Osteocyte (in vitro differentiated cells): ENCODE results near the gene UBE2D3. TPM values are rescaled to one million over a fixed set of nuclear protein-coding genes. Genes with fewer than 3 reads are reported as not detected.

ENCODE experiments used
- DNase-seq: peaks from one replicate; pipeline ENCODE4 v3.0.0; 2021; ENCODE audit warnings: mixed read lengths; ENCODE audit not compliant: unreplicated experiment; ENCODE audit errors: extremely low spot score
- H3K27ac Mint-ChIP-seq: one replicate; pipeline ENCODE4 v1.8.0; 2021; ENCODE audit warnings: mild to moderate bottlenecking, mixed read lengths; ENCODE audit not compliant: unreplicated experiment
- H3K27me3 Mint-ChIP-seq: one replicate; pipeline ENCODE4 v1.8.0; 2021; ENCODE audit warnings: mixed read lengths; ENCODE audit not compliant: unreplicated experiment
- H3K36me3 Mint-ChIP-seq: one replicate; pipeline ENCODE4 v1.8.0; 2021; ENCODE audit warnings: mixed read lengths; ENCODE audit not compliant: unreplicated experiment
- H3K4me1 Mint-ChIP-seq: one replicate; pipeline ENCODE4 v1.8.0; 2021; ENCODE audit warnings: mixed read lengths; ENCODE audit not compliant: unreplicated experiment
- H3K4me3 Mint-ChIP-seq: one replicate; pipeline ENCODE4 v1.8.0; 2021; ENCODE audit warnings: mild to moderate bottlenecking, moderate library complexity, mixed read lengths; ENCODE audit not compliant: unreplicated experiment
- H3K9me3 Mint-ChIP-seq: one replicate; pipeline ENCODE4 v1.8.0; 2021; ENCODE audit warnings: mixed read lengths; ENCODE audit not compliant: unreplicated experiment
- total RNA-seq: library from RNA; stranded (reverse); gene quantifications from 2 replicates; pipeline ENCODE4 v1.2.1, GENCODE V29; 2021
- TF ChIP-seq, protein P1 (sequence below): fragments of 200-600 bp; sonication (generic); IDR thresholded peaks from 2 replicates; pipeline ENCODE4 v1.5.0; 2021; ENCODE audit warnings: antibody characterized with exemption, mild to moderate bottlenecking, moderate library complexity

The UBE2D3 gene
- total RNA-seq, 1 donor from 2014 or later: 247 TPM

- TF ChIP-seq, protein P1, sequence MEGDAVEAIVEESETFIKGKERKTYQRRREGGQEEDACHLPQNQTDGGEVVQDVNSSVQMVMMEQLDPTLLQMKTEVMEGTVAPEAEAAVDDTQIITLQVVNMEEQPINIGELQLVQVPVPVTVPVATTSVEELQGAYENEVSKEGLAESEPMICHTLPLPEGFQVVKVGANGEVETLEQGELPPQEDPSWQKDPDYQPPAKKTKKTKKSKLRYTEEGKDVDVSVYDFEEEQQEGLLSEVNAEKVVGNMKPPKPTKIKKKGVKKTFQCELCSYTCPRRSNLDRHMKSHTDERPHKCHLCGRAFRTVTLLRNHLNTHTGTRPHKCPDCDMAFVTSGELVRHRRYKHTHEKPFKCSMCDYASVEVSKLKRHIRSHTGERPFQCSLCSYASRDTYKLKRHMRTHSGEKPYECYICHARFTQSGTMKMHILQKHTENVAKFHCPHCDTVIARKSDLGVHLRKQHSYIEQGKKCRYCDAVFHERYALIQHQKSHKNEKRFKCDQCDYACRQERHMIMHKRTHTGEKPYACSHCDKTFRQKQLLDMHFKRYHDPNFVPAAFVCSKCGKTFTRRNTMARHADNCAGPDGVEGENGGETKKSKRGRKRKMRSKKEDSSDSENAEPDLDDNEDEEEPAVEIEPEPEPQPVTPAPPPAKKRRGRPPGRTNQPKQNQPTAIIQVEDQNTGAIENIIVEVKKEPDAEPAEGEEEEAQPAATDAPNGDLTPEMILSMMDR: no peak
- Mint-ChIP-seq H3K4me1 (peaks cover 44% of the 10 kb centered on the region), H3K36me3 (peaks cover 35% of the 10 kb centered on the region)
Observed at GRCh38 chr4:102808009-102808408, 19.3 kb downstream of the UBE2D3 start.

GRCh38 chr4:102807345-102807744, 20.0 kb downstream of the UBE2D3 start:
- H3K4me3 Mint-ChIP-seq: no peak overlapping the region
- no peaks in the 10 kb centered on the region for H3K27me3 Mint-ChIP-seq
- no peak overlapping the region for H3K27ac Mint-ChIP-seq
- TF ChIP-seq, protein P1: no peak
- peaks cover 41% of the 10 kb centered on the region for H3K4me1 Mint-ChIP-seq
- no peaks in the 10 kb centered on the region for H3K9me3 Mint-ChIP-seq
- H3K36me3 Mint-ChIP-seq: peaks cover 38% of the 10 kb centered on the region
- DNase-seq: no peak

More at GRCh38 chr4:102808009-102808408, 19.3 kb downstream of the UBE2D3 start:
- no peaks in the 10 kb centered on the region for H3K9me3 Mint-ChIP-seq
- no peaks in the 10 kb centered on the region for H3K27me3 Mint-ChIP-seq
- H3K4me3 Mint-ChIP-seq: no peak overlapping the region
- H3K27ac Mint-ChIP-seq: no peak overlapping the region
- no peak for DNase-seq

DNA sequence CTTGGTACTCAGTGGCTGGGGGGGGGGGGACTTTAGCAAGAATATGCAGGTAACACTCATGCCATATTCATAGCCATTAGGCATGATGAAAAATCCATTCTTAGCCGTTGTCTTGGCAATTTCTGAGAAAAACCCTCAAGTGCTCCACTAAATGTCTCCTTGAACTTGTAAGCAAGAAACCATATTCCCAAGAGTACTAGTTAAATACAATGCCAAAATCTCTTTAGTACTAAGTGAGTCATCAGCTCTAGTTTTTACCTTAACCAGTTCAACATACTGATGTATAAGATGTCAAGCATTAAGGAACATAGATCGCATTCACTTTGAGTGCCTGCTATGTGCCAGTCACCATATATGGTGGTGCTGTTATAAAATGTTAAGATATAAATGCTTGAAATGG, 27.5 kb downstream of the UBE2D3 start:
- TF ChIP-seq, protein P1: no peak
- no peak overlapping the region for H3K4me3 Mint-ChIP-seq
- no peaks in the 10 kb centered on the region for H3K9me3 Mint-ChIP-seq
- no peaks in the 10 kb centered on the region for H3K27me3 Mint-ChIP-seq
- peaks cover 63% of the 10 kb centered on the region for H3K36me3 Mint-ChIP-seq
- no peak for DNase-seq
- no peak overlapping the region for H3K27ac Mint-ChIP-seq
- no peaks in the 10 kb centered on the region for H3K4me1 Mint-ChIP-seq

DNA sequence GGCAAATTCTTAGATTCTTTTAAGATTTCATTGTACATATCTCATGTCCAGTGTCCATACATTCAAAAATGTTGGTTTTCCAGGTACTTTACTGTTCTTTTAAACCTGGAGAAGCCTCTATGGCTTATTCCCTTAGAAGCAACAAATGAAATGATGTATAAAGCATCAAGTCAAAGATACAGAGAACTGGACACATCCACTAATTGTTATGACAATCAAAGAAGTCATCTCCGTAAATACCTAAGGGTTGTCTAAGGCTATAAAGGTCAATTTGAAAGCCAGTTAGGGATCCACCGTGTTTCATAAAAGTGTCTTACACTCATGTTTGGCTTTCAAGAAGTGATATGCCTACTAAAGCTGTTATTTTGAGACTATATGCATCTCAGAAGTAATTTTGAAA, 32.4 kb downstream of the UBE2D3 start:
- Mint-ChIP-seq H3K9me3 (no peaks in the 10 kb centered on the region), H3K27me3 (no peaks in the 10 kb centered on the region), H3K36me3 (peaks cover 67% of the 10 kb centered on the region), H3K4me1 (peaks cover 4% of the 10 kb centered on the region), H3K4me3 (no peak overlapping the region), H3K27ac (no peak overlapping the region)
- DNase-seq: no peak
- TF ChIP-seq, protein P1: no peak

DNA sequence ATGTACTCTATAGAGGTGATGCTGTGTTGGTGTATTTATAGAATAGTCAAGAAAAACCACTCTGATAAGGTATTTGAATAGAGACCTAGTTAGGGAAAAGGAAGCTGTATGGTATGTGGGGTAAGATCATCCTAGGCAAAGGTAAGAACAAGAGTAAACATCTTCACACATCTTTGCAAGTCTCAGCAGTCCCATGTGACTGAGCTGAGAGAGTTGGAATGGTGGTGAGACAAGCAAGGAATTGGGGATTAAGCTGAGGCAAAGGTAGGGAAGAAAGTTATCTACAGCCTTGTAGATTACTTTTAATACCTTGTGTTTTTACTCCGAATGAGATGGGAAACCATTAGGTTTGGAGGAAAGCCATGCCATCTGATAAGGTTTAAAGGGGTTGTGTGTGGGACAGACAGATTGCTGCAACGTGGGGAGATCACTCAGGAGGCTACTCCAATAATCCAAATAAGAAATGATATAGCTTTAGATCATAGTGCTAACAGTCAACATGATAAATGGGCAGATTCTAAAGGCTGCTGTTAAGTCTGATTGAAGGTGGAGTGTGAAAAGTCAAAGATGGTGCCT, 34.9 kb downstream of the UBE2D3 start:
- H3K27me3 Mint-ChIP-seq: no peaks in the 10 kb centered on the region
- TF ChIP-seq, protein P1: no peak
- peaks cover 58% of the 10 kb centered on the region for H3K36me3 Mint-ChIP-seq
- peaks cover 8% of the 10 kb centered on the region for H3K4me1 Mint-ChIP-seq
- no peak overlapping the region for H3K27ac Mint-ChIP-seq
- no peak overlapping the region for H3K4me3 Mint-ChIP-seq
- DNase-seq: no peak
- H3K9me3 Mint-ChIP-seq: peaks cover 8% of the 10 kb centered on the region
